GM18505 (cell line): ENCODE measurements around the gene TMA16.
A peak's percentile ranks its signal among the peaks of the same experiment; 100 is the strongest.
"Not testable (repeated sequence)": the region's sequence is repeated elsewhere in the genome, so short reads cannot be mapped to it uniquely, and the experiment has no call there.

Source experiments
- ATAC-seq: cut with Tn5 transposase; IDR thresholded peaks from one replicate; pipeline ENCODE4 v1.9.1; 2021; ENCODE audit not compliant: unreplicated experiment
- POLR2A ChIP-seq: IDR thresholded peaks from 4 replicates; pipeline ENCODE4 v1.6.1; 2011; ENCODE audit warnings: borderline replicate concordance; ENCODE audit not compliant: insufficient read depth, insufficient read length; ENCODE audit errors: extremely low read depth

TMA16 gene

DNA sequence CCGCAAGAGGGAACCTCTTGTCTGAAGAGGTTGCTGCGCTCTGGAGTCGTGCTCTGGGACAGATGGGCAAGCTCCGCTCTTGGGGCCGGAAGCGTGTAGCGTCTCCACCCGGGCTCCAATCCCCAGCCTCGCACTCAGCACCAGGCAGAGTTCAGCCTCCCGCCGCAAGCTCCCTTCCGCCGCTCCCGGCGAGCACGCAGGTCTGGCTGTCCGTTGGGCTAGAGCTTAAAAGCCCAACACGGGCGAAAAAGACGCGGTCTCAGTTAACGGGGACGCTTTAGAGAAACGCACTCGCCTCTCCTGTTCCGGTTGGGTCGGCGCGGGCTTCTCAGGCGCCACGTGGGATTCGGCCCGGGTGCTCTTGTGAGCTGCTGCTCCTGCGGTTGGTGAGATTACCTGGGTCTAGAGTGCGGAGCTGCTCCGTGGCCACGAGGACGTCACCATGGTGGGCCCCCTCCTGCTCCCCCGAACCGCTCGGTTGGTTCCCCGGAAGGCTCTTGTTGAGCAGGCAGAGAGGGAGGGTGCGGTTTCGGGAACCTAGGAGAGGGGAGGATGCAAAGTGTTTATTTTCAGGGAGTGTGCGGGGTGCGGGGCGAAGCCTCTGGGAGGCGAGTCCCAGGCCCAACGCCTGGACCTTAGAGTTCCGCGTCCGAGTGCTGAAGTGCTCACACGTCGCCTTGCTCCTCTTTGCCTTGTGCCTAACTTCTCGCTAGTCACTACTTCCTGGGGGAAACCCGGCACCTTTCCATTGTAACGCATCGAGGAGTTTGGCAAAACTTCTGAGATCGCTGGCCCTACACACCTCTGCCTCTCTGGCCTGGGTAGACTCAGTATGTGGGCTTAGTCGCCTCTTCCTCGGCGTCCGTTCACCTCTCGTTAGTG is at the start of gene TMA16:
TMA16 (plus strand) TSS at position 331 of the 882 bp plus-strand sequence; CDS start at position 443, 112 bp downstream.
- TF ChIP-seq POLR2A, result peak; percentile 89
- ATAC-seq, result peak; percentile 88

DNA sequence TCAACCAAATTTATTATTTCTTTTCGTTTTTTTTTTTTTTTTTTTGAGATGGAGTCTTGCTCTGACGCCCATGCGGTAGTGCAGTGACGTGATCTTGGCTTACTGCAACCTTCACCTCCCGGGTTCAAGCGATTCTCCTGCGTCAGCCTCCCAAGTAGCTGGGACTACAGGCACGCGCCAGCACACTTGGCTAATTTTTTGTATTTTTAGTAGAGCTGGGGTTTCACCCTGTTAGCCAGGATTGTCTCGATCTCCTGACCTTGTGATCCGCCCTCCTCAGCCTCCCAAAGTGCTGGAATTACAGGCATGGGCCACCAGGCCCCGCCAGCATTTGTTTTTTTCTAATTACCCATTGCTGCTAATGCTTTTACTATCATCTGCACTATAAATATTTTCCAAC is 47.5 kb upstream of the TMA16 start:
- not testable (repeated sequence) for ATAC-seq

DNA sequence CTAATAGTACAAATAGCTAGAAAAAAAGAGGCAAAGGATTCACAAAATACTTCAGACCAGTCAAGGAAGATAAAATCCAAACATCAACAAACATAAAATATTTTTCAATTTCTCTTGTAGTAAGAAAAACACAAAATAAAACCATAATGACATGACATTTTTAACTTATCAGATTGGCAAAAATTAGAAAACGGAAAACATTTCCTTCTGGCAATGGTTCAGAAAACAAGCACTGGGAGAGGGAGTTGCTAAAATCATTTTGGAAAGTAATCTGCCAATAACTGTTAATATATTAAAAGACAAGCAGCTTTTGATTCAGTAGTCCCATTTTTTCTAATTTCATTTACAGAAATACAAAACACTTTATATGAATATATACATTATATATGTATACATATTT is 47.0 kb upstream of the TMA16 start:
- TF ChIP-seq POLR2A, result no peak
- ATAC-seq, result no peak

DNA sequence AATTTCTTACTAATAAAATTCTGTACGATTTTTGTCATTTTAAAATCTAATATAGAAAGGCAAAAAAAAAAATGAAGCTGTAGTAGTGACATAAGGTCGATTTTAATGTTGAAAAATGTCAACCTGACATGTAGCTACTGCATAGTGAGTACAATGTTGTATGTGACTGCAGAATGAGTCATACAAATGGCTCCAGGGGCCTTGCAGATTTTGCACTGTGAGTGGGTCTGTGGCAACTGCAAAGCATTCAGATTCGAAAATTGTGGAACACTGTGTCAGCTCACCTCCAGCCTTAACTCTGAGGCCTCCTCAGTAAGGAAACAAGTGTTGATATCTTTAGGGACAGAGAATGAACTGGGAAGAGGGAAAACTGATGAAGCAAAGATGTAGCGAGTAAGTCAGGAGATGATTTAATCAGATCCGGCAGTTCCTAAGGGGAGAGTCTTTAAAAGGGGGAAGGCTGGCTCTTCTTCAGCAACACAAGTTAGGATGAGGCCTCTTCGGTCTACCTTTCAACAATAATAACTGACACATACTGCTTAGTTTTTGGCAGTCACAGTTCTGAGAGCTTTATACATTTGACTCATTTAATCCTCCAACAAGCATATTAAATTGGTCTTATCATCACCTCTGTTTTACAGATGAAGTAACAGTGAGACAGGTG is 45.8 kb upstream of the TMA16 start:
- no peak for TF ChIP-seq POLR2A
- ATAC-seq, result no peak

DNA sequence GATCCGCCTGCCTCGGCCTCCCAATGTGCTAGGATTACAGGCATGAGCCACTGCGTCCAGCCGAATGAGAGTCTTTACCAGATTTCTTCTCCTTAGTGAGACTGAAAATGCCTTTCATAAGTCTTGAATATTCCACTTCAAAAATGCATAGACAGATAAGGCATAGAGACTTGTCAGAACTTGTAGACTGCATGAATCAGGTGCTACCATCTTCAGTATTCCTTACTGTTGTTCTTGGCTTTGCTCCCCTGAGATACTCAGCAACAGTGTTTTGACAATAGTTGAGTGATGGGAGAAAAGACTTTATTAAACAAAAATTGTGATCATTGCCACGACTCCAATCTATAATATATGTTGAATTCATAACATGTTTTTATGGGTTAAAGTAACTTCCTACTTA is 31.9 kb upstream of the TMA16 start:
- ATAC-seq, result no peak
- no peak for TF ChIP-seq POLR2A

DNA sequence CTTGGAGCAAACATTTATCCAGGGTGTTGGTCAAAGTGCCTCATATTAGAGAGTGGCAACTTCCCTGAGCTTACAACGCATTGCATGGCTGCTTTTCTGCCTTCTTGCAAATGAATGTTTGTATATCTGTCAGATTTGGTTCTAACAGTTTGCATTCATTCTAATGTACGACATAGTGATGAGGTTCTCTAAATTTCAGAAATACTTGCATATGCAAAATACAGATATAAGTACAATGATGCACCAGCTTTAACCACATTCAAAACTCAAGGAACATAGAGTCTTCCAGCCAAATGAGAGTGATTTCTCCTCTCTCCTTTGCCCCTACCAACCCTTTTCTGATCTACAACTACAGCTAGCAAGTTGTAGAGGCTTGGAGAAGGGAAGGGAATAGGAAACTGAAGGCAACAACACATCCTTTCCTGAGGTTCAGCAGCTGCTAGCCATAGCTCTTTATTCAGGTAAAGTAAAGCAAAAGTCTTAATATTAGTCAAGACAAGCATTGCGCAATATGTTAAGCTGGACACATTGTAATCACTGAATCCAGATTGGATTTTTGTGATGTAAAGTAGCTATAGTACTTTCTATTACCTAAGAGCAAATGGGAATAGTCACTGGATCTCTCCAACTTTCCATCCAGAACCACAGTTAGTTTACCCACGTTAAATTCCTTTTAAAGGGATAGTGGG is 27.3 kb upstream of the TMA16 start:
- TF ChIP-seq POLR2A, result no peak
- ATAC-seq, result no peak

DNA sequence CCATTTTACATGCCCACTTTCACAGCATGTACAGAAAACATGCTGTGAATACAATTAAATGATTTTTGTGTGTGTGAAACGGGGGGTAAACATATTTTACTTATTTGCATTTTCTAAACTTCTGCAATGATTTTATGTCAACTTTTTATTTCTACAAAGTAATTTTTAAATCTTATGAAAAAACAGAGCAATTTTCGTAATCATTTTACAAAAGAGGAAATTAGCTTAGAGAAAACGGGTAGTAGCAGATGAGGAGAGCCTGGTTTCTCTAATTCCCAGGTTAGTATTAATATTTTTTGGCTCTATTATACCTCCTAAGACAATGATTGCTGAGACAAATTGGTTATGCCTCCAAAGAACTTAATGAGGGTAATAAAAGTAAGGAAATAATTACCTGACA is 24.1 kb upstream of the TMA16 start:
- TF ChIP-seq POLR2A, result no peak
- no peak for ATAC-seq

DNA sequence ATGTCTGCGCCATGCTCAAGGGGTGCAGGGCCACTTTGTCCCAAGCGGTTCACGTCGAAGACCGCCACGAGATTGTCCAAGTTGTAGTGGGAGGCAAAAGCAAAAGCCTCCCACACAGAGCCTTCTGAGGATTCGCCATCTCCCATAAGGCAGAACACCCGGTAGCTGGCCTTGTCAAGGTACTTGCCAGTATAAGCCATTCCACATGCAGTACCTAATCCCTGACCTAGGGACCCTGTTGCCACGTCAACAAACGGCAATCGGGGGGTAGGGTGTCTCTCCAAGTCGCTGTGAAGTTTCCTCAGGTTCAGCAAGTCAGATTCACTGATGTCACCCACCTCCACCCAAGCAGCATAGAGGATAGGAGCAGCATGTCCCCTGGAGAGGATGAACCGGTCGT is 21.4 kb upstream of the TMA16 start:
- no peak for ATAC-seq
- no peak for TF ChIP-seq POLR2A

DNA sequence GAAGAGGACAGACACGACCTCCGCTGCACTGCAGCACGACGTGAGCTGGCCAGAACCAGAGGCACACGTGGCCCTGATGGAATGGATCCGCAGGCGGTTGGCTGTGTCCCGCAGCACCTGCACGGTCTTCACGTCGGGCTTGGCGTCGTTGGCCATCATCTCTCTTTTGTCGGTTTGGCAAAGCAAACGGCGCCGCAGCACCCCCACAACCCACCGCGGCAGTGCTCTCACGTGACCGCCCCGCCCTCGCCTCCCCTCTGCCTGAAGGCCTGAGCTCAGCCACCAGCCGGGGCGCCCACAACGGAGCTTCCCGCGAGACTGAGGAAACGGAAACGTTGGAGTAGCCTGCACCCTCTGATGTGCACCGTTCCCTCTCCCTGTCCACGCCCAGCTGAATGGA is 20.9 kb upstream of the TMA16 start, which contains the start of gene TKTL2:
TKTL2 (minus strand) TSS at position 179 of the 400 bp plus-strand sequence; CDS start at position 159, 20 bp downstream.
- TF ChIP-seq POLR2A, result no peak
- no peak for ATAC-seq

DNA sequence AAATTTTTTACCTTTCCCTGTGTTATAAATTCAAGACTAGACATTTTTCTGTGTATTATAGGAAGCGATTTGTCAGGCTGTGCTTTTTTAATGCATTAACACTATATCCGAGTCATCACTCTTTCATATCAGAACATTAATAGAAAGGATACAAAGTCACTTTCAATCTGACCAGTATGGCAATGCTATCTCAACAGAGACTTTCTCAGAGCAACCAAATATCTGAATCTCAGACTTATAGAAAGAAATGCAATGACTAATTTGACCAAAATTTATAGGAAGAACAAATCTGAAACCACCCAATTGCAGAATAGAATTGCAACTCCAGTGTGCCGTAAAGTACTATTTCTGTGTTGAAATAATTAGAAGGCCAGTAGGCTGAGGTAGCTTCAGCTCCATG is 20.5 kb upstream of the TMA16 start:
- no peak for TF ChIP-seq POLR2A
- no peak for ATAC-seq

DNA sequence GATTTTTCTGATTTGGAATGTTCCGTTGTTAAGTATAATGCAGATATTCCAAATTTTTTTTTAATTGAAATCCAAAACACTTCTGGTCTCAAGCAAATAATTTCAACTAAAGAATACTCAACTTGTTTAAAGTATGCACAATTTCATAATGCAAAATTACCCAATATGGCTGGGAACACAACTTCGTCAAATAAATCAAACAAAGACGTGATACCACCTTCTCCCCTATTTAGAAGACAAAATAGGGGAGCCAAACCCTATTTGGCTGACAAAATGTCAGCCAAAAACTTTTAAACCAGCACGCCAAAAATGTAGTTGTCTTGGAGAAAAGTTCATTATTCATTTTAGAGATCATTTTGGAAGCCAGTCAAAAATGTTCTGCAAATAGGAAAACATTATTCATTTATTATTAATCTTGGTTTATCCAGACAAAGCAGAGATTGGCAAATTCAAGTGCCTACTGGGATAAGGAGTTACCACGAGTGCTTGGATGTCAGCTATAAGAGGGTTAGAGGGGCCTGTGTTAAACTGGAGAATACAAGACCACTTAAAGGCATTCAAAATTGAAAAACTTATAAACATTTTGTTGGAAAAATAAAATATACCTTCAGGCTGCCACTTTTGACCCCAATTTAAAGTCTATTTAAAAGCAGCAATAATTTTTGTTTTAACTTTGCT is 17.6 kb upstream of the TMA16 start:
- TF ChIP-seq POLR2A, result no peak
- no peak for ATAC-seq

DNA sequence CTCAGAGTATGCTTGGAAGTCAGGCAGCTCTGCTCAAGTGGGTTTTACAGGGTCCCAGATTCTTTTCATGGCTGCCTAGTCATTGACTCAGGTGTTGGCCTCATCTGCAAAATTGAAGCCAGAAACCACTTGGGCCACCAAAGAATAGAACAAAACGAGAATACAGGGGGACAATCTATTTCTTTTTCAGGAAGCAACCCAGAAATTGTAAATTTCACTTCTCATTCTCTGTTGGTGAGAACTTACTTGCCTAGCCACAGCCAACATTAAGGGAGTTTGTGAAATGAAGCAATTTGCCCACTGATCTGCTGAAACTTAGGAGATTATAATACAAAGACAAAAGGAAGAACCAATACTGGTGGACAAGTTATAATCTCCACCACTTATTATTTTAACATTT is 12.3 kb upstream of the TMA16 start:
- TF ChIP-seq POLR2A, result no peak
- ATAC-seq, result peak; percentile 74

DNA sequence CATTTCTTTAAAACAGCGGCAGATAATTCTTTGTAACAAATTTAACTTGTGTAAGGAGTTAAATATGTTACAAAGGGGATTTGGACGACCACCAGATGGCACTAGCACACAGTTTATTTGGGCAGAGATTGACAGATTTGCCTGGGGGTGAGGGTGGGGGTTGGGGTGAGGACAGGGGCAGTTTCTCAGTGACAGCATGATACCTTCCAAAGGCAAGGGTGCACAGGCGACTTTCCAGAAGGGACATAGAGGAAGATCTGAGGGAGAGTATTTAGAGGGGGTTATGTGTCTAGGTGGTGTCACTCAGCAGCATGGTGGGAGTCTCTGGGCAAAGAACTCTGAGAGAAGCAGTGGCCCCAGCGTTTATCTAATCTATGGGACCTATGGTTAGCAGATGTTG is 9.6 kb upstream of the TMA16 start:
- no peak for ATAC-seq
- TF ChIP-seq POLR2A, result no peak
